ENCODE data around the gene TOB2. TPM values are rescaled to one million over a fixed set of nuclear protein-coding genes. Genes with fewer than 3 reads are reported as not detected.

TOB2 gene
- total and polyA plus RNA-seq, 9 of the 15 experiments (the other 6 are each of a cell fraction or from before 2014, with no cell fraction given), result 3.3 to 20.5 (median 7.3) TPM

- no peak for TF ChIP-seq PHF20 (IDR thresholded peaks at IDR 0.05; ENCODE audit: partially characterized antibody)
- no peak for TF ChIP-seq MCM5 (IDR thresholded peaks at IDR 0.05; ENCODE audit: low read depth)
- TF ChIP-seq ZKSCAN1 (IDR thresholded peaks at IDR 0.05; ENCODE audit: low read depth, low read length), result no peak
- no peak for TF ChIP-seq TCF3 (CRISPR knock-in tag; IDR thresholded peaks at IDR 0.05)
Measured at GRCh38 chr22:41408665-41409064, 37.9 kb downstream of the TOB2 start (continued).

- ATAC-seq, result no peak
- TF ChIP-seq PKNOX1 (IDR thresholded peaks at IDR 0.05), result no peak
- peak; percentile 34; the same call in 1 of the 2 replicates for TF ChIP-seq BCOR (IDR thresholded peaks at IDR 0.05)
- TF ChIP-seq RBM25 (IDR thresholded peaks at IDR 0.05; ENCODE audit: low read depth, low read length, severe bottlenecking), result peak; percentile 52
- no peak overlapping the region for H2AFZ ChIP-seq (ENCODE audit: low read depth, low read length)
- in situ Hi-C loops (cut with MboI) (no loop called here), intact Hi-C loops (cut with micrococcal nuclease) (no loop called here)
- H4K20me1 ChIP-seq (replicated peaks; ENCODE audit: control insufficient read depth, insufficient read depth, low read length), result no peaks in the 10 kb centered on the region
- no peak overlapping the region for H3K4me2 ChIP-seq (ENCODE audit: insufficient read depth, low read length)
- 39% methylated on average over 3 of the region's 3 CpGs for WGBS (ENCODE audit: insufficient coverage, low coverage, missing lambda C conversion rate)
- peaks cover 5 to 10% of the 10 kb centered on the region in 2 experiments; a peak in 4 of 5 replicates for H3K4me1 ChIP-seq (replicated peaks in 1 of 2; ENCODE audit: control insufficient read depth in 2 of 2, insufficient read depth in 2 of 2, low read length in 2 of 2)
- FAIRE-seq, result no peak
- no peaks in the 10 kb centered on the region for H3K27me3 ChIP-seq (ENCODE audit: control insufficient read depth in 2 of 2, insufficient read depth in 2 of 2, low read length in 2 of 2)
- no peaks in the 10 kb centered on the region for H3K9me1 ChIP-seq (ENCODE audit: control insufficient read depth, insufficient read depth, low read length)
- no peak for DNase-seq (ENCODE audit: extremely low read depth in 1 of 4, low spot score in 3 of 4)
- H3K9me3 ChIP-seq (replicated peaks; ENCODE audit: control insufficient read depth, insufficient read depth, low read depth, low read length), result no peaks in the 10 kb centered on the region
- H3K9ac ChIP-seq (ENCODE audit: insufficient read depth in 1 of 2, low read depth in 2 of 2, low read length in 2 of 2), result no peak overlapping the region
- no peaks in the 10 kb centered on the region for H3K36me3 ChIP-seq (ENCODE audit: control insufficient read depth, insufficient read depth, low read length)
- no TSS peak for BruUV-seq (replicated peaks)
- ChIA-PET CTCF (ENCODE audit: low intra/inter-chr PET ratio) (no interaction called here), POLR2A (interaction anchor here (2.1 kb wide), 1 partner anchor 119 kb away, joined by 4 read pairs; no protein-coding TSS in a partner anchor)
- peaks cover 3% of the 10 kb centered on the region; the same call in 2 of the 3 replicates for H3K79me2 ChIP-seq (ENCODE audit: control insufficient read depth, insufficient read depth, low read length)
- no peak overlapping the region for H3K4me3 ChIP-seq
- H3K27ac ChIP-seq (ENCODE audit: extremely low read depth, low read depth, low read length), result no peak overlapping the region
Measured at GRCh38 chr22:41407433-41407832, 39.2 kb downstream of the TOB2 start.

Data from K562 (cell line).